HG02642 (cell line): ENCODE data around the gene RAB7A.

Experiments
- ATAC-seq: cut with Tn5 transposase; IDR thresholded peaks from one replicate; pipeline ENCODE4 v1.9.1; 2021; ENCODE audit warnings: mild to moderate bottlenecking; ENCODE audit not compliant: unreplicated experiment, poor library complexity

RAB7A gene

GRCh38 chr3:128845778-128846485 is 119.9 kb downstream of the RAB7A start:
- peak; percentile 70 for ATAC-seq

GRCh38 chr3:128846486-128846891 is 120.5 kb downstream of the RAB7A start:
- ATAC-seq, result no peak

- no peak for ATAC-seq
Measured at GRCh38 chr3:128847666-128848370, 121.8 kb downstream of the RAB7A start.

GRCh38 chr3:128848936-128849335 is 123.0 kb downstream of the RAB7A start:
- ATAC-seq, result no peak

- no peak for ATAC-seq
Measured at GRCh38 chr3:128849911-128850455, 124.0 kb downstream of the RAB7A start.

- no peak for ATAC-seq
Measured at GRCh38 chr3:128850544-128850943, 124.6 kb downstream of the RAB7A start.

- no peak for ATAC-seq
Measured at GRCh38 chr3:128851601-128852000, 125.6 kb downstream of the RAB7A start.

GRCh38 chr3:128853826-128854225 is 127.8 kb downstream of the RAB7A start:
- no peak for ATAC-seq

- ATAC-seq, result no peak
Measured at GRCh38 chr3:128854475-128854874, 128.5 kb downstream of the RAB7A start.

- no peak for ATAC-seq
Measured at GRCh38 chr3:128855569-128855968, 129.6 kb downstream of the RAB7A start.

GRCh38 chr3:128858167-128858566 is 132.2 kb downstream of the RAB7A start:
- no peak for ATAC-seq

GRCh38 chr3:128859630-128860029 is 133.6 kb downstream of the RAB7A start:
- ATAC-seq, result no peak

GRCh38 chr3:128861491-128861890 is 135.5 kb downstream of the RAB7A start:
- no peak for ATAC-seq

GRCh38 chr3:128863560-128863959 is 137.6 kb downstream of the RAB7A start:
- ATAC-seq, result no peak
